Measurements from ENCODE around the gene CNPY4. TPM values are rescaled to one million over a fixed set of nuclear protein-coding genes. Genes with fewer than 3 reads are reported as not detected.
A peak's percentile ranks its signal among the peaks of the same experiment; 100 is the strongest.

The CNPY4 gene
- total and polyA plus RNA-seq, 2 experiments from 2014 or later: 26.2 to 26.9 TPM

DNA sequence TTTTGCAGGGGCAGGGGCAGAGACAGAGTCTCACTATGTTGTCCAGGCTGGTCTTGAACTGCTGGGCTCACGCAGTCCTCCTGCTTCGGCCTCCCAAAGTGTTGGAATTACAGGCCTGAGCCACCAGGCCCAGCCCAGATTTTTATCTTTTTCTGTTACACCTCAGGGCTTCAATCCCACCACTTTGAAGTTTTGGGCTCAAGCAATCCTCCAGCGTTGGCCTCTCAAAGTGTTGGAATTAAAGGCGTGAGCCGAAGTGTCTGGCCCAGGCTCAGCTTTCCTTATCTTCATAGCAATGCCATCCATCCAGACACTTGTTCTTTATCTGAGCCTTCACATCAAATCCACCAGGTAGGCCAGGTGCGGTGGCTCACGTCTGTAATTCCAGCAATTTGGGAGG, 4.4 kb upstream of the CNPY4 start:
- 0 out of 2 replicates have a peak, but pooled peaks cover 6% of the 10 kb centered on the region for H3K4me1 ChIP-seq (ENCODE audit: insufficient read depth)
- DNase-seq: no peak
- in situ Hi-C loops (cut with MboI): no loop called here
- no peaks in the 10 kb centered on the region for H3K36me3 ChIP-seq (ENCODE audit: low read depth)
- H3K27me3 ChIP-seq (replicated peaks; ENCODE audit: insufficient read depth): no peaks in the 10 kb centered on the region
- H3F3A ChIP-seq (ENCODE audit: insufficient read depth): no peaks in the 10 kb centered on the region
- no peak overlapping the region for H3K4me3 ChIP-seq
- H2AFZ ChIP-seq: no peak overlapping the region
- no peak overlapping the region for H3K4me2 ChIP-seq (ENCODE audit: unreplicated experiment)
- no peaks in the 10 kb centered on the region for H3K9me2 ChIP-seq (ENCODE audit: insufficient read depth)
- H4K20me1 ChIP-seq (ENCODE audit: insufficient read depth): no peaks in the 10 kb centered on the region
- H3K27ac ChIP-seq: no peak overlapping the region
- no peak overlapping the region for H3K9ac ChIP-seq
- H3K79me2 ChIP-seq (ENCODE audit: insufficient read depth): peaks cover 17% of the 10 kb centered on the region
- TF ChIP-seq EZH2phosphoT487 (IDR thresholded peaks at IDR 0.05; ENCODE audit: insufficient read depth, low read depth) (no peak), EZH2 (IDR thresholded peaks at IDR 0.05; ENCODE audit: insufficient read depth, poor library complexity, severe bottlenecking) (no peak)
- WGBS, 2 experiments (ENCODE audit: low coverage in 1 of 2, low lambda C conversion rate in 2 of 2, missing lambda C conversion rate in 2 of 2): 83 to 88% methylated on average over 7 of the region's 7 CpGs
- no peaks in the 10 kb centered on the region for H3K9me3 ChIP-seq (ENCODE audit: low read depth)

DNA sequence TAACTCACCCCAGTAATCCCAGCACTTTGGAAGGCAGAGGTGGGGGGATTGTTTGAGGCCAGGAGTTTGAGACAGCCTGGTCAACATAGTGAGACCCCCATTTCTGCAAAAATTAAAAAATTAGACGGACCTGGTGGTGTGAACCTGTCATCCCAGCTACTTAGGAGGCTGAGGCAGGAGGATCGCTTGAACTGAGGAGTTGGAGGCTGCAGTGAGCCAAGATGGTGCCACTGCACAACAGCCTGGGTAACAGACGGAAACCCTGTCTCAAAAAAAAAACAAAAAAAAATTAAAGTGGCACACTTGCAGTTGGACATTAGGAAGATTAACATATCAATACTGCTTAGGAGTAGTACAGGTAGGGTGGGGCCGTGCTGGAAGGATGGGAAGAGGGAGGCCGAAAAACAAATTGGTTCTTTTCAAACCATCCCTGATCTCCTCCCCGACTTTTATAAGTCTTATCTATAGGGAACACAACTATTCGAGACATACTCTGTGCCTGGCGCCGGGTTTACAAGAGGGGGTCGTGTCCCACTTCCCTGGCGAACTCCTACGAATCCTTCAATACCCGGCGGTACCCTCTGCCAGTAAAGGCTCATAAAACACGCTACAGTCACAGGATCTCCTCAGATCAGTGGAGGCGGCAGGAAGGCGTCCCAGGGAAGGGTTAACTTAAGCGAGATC, 904 bp upstream of the CNPY4 start:
- TF ChIP-seq EZH2phosphoT487 (IDR thresholded peaks at IDR 0.05; ENCODE audit: insufficient read depth, low read depth) (no peak), EZH2 (IDR thresholded peaks at IDR 0.05; ENCODE audit: insufficient read depth, poor library complexity, severe bottlenecking) (no peak)
- Histone ChIP-seq H3K4me3 (peak overlapping the region; percentile 88), H3K4me2 (ENCODE audit: unreplicated experiment) (peak overlapping the region; percentile 76), H2AFZ (peak overlapping the region; percentile 86), H3K27me3 (replicated peaks; ENCODE audit: insufficient read depth) (no peaks in the 10 kb centered on the region), H3K79me2 (ENCODE audit: insufficient read depth) (peaks cover 43% of the 10 kb centered on the region), H3F3A (ENCODE audit: insufficient read depth) (peaks cover 4% of the 10 kb centered on the region), H3K36me3 (ENCODE audit: low read depth) (no peaks in the 10 kb centered on the region), H3K9ac (peak overlapping the region; percentile 84), H4K20me1 (ENCODE audit: insufficient read depth) (no peaks in the 10 kb centered on the region), H3K9me3 (ENCODE audit: low read depth) (no peaks in the 10 kb centered on the region), H3K9me2 (ENCODE audit: insufficient read depth) (no peaks in the 10 kb centered on the region), H3K27ac (peak overlapping the region; percentile 87), H3K4me1 (ENCODE audit: insufficient read depth) (peaks cover 10% of the 10 kb centered on the region; the same call in 1 of the 2 replicates)
- no peak for DNase-seq
- 17% methylated on average over 18 of the region's 18 CpGs for WGBS, 2 experiments (ENCODE audit: low coverage in 1 of 2, low lambda C conversion rate in 2 of 2, missing lambda C conversion rate in 2 of 2)
- in situ Hi-C loops (cut with MboI): no loop called here

DNA sequence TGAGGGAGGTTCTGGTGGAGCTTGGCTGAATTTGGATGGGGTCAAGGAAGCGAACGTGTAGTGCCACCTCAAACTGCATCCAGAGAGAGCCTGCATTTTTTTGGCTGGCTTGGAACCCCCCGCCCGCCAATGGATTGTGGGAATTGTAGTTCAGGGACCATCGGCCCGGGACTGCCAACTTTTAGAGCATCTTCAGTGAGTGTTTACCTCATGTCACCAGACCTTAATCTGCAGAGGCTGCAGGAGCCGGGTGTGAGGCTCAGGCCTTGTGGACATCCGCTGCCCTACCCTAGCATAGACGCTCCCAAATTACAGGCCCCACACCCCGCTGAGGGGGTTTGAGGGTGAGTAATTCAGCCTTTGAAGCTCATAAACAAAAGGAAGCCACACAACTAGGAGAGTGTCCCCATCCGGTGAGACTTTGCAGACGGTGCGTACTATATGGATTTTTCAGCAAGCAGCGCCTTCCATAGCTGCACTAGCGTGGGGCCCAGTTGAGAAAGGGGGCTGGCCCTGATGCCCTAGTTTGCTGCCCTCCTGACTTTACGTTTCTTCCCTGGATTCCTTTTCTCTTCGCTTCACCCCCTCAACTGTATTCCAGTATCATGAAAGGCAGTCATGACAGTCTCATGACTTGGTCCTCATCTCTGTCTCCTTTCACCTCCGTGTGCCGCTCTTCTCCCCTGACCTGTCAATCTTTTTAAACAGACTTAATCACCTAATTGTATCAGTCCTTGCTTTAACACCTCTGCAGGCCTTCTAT, 717 bp downstream of the CNPY4 start:
- H3K9me3 ChIP-seq (ENCODE audit: low read depth): no peaks in the 10 kb centered on the region
- H2AFZ ChIP-seq: peak overlapping the region; percentile 86
- peaks cover 4% of the 10 kb centered on the region for H3F3A ChIP-seq (ENCODE audit: insufficient read depth)
- H3K9me2 ChIP-seq (ENCODE audit: insufficient read depth): no peaks in the 10 kb centered on the region
- peak overlapping the region; percentile 76 for H3K4me2 ChIP-seq (ENCODE audit: unreplicated experiment)
- peak overlapping the region; percentile 84 for H3K9ac ChIP-seq
- peak overlapping the region; percentile 88 for H3K4me3 ChIP-seq
- DNase-seq: peak; percentile 83
- no peaks in the 10 kb centered on the region for H4K20me1 ChIP-seq (ENCODE audit: insufficient read depth)
- peak overlapping the region; percentile 87 for H3K27ac ChIP-seq
- peaks cover 43% of the 10 kb centered on the region for H3K79me2 ChIP-seq (ENCODE audit: insufficient read depth)
- H3K4me1 ChIP-seq (ENCODE audit: insufficient read depth): peaks cover 10% of the 10 kb centered on the region; the same call in 1 of the 2 replicates
- WGBS, 2 experiments (ENCODE audit: low coverage in 1 of 2, low lambda C conversion rate in 2 of 2, missing lambda C conversion rate in 2 of 2): 6 to 11% methylated on average over 19 of the region's 19 CpGs
- no peaks in the 10 kb centered on the region for H3K36me3 ChIP-seq (ENCODE audit: low read depth)
- in situ Hi-C loops (cut with MboI): no loop called here
- TF ChIP-seq EZH2phosphoT487 (IDR thresholded peaks at IDR 0.05; ENCODE audit: insufficient read depth, low read depth): no peak
- no peak for TF ChIP-seq EZH2 (IDR thresholded peaks at IDR 0.05; ENCODE audit: insufficient read depth, poor library complexity, severe bottlenecking)
- no peaks in the 10 kb centered on the region for H3K27me3 ChIP-seq (replicated peaks; ENCODE audit: insufficient read depth)

DNA sequence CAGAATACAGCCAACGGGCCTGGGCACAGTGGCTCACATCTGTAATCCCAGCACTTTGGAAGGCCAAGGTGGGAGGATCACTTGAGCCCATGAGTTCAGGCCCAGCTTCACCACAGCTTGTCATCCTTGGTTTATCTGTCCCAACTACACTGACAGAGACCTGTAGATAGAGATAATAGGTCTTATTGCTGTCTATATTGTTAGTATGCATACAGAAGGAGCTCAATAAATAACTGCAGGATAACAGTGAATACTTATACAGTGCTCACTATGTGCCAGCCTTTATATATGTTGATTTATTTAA, 1.3 kb downstream of the CNPY4 start:
- no peaks in the 10 kb centered on the region for H4K20me1 ChIP-seq (ENCODE audit: insufficient read depth)
- H3K4me3 ChIP-seq: peak overlapping the region; percentile 88

More for the DNA sequence above, 1.3 kb downstream of the CNPY4 start:
- H3K4me1 ChIP-seq (ENCODE audit: insufficient read depth): peaks cover 10% of the 10 kb centered on the region; the same call in 1 of the 2 replicates
- H3K4me2 ChIP-seq (ENCODE audit: unreplicated experiment): peak overlapping the region; percentile 76
- H3K9ac ChIP-seq: peak overlapping the region; percentile 84
- H2AFZ ChIP-seq: peak overlapping the region; percentile 86
- TF ChIP-seq EZH2 (IDR thresholded peaks at IDR 0.05; ENCODE audit: insufficient read depth, poor library complexity, severe bottlenecking) (no peak), EZH2phosphoT487 (IDR thresholded peaks at IDR 0.05; ENCODE audit: insufficient read depth, low read depth) (no peak)
- no peaks in the 10 kb centered on the region for H3K9me2 ChIP-seq (ENCODE audit: insufficient read depth)
- peaks cover 4% of the 10 kb centered on the region for H3F3A ChIP-seq (ENCODE audit: insufficient read depth)
- H3K36me3 ChIP-seq (ENCODE audit: low read depth): no peaks in the 10 kb centered on the region
- H3K27ac ChIP-seq: peak overlapping the region; percentile 87
- DNase-seq: no peak
- H3K27me3 ChIP-seq (replicated peaks; ENCODE audit: insufficient read depth): no peaks in the 10 kb centered on the region
- no peaks in the 10 kb centered on the region for H3K9me3 ChIP-seq (ENCODE audit: low read depth)
- in situ Hi-C loops (cut with MboI): no loop called here
- peaks cover 46% of the 10 kb centered on the region for H3K79me2 ChIP-seq (ENCODE audit: insufficient read depth)
- WGBS, 2 experiments (ENCODE audit: low coverage in 1 of 2, low lambda C conversion rate in 2 of 2, missing lambda C conversion rate in 2 of 2): 0% methylated on average over 1 of the region's 1 CpG
